ENCODE results near the gene PTPRG. TPM values are rescaled to one million over a fixed set of nuclear protein-coding genes. Genes with fewer than 3 reads are reported as not detected.

Gene PTPRG
- total RNA-seq, 1 donor from 2014 or later: 0.84 TPM

GRCh38 chr3:62169906-62170660 lies 608.7 kb downstream of the PTPRG start:
- intact Hi-C loops (cut with micrococcal nuclease): no loop called here

GRCh38 chr3:62171789-62172188 lies 610.4 kb downstream of the PTPRG start:
- intact Hi-C loops (cut with micrococcal nuclease): no loop called here

- intact Hi-C loops (cut with micrococcal nuclease): no loop called here
These were observed 610.8 kb downstream of the PTPRG start for GRCh38 chr3:62172199-62172598.

- intact Hi-C loops (cut with micrococcal nuclease): no loop called here
These were observed 612.7 kb downstream of the PTPRG start for GRCh38 chr3:62173939-62174515.

- intact Hi-C loops (cut with micrococcal nuclease): no loop called here
These were observed 613.8 kb downstream of the PTPRG start for GRCh38 chr3:62175161-62175560.

- intact Hi-C loops (cut with micrococcal nuclease): no loop called here
These were observed 616.7 kb downstream of the PTPRG start for GRCh38 chr3:62178032-62178431.

GRCh38 chr3:62178739-62179600 lies 617.6 kb downstream of the PTPRG start:
- intact Hi-C loops (cut with micrococcal nuclease): no loop called here

GRCh38 chr3:62180514-62180913 lies 619.1 kb downstream of the PTPRG start:
- intact Hi-C loops (cut with micrococcal nuclease): no loop called here

GRCh38 chr3:62183087-62183486 lies 621.7 kb downstream of the PTPRG start:
- intact Hi-C loops (cut with micrococcal nuclease): no loop called here

- intact Hi-C loops (cut with micrococcal nuclease): no loop called here
These were observed 622.6 kb downstream of the PTPRG start for GRCh38 chr3:62183969-62184368.

- intact Hi-C loops (cut with micrococcal nuclease): no loop called here
These were observed 623.2 kb downstream of the PTPRG start for GRCh38 chr3:62184559-62184958.

- intact Hi-C loops (cut with micrococcal nuclease): no loop called here
These were observed 625.7 kb downstream of the PTPRG start for GRCh38 chr3:62187022-62187431.

GRCh38 chr3:62188681-62189375 lies 627.5 kb downstream of the PTPRG start:
- intact Hi-C loops (cut with micrococcal nuclease): no loop called here

GRCh38 chr3:62189376-62189698 lies 628.0 kb downstream of the PTPRG start:
- intact Hi-C loops (cut with micrococcal nuclease): no loop called here

- intact Hi-C loops (cut with micrococcal nuclease): no loop called here
These were observed 631.5 kb downstream of the PTPRG start for GRCh38 chr3:62192891-62193290.

- intact Hi-C loops (cut with micrococcal nuclease): no loop called here
These were observed 632.4 kb downstream of the PTPRG start for GRCh38 chr3:62193586-62194345.

GRCh38 chr3:62197350-62198012 lies 636.1 kb downstream of the PTPRG start:
- intact Hi-C loops (cut with micrococcal nuclease): no loop called here

GRCh38 chr3:62199126-62199525 lies 637.8 kb downstream of the PTPRG start:
- intact Hi-C loops (cut with micrococcal nuclease): no loop called here

- intact Hi-C loops (cut with micrococcal nuclease): loop anchor here (5.0 kb wide), 1 partner anchor 356 kb away; no protein-coding TSS in a partner anchor
These were observed 640.2 kb downstream of the PTPRG start for GRCh38 chr3:62201438-62202035.

GRCh38 chr3:62203152-62203551 lies 641.8 kb downstream of the PTPRG start:
- intact Hi-C loops (cut with micrococcal nuclease): loop anchor here (5.0 kb wide), 1 partner anchor 354 kb away; no protein-coding TSS in a partner anchor
